Renal pelvis (tissue), 4 donors: Measurements from ENCODE around the gene NDUFS1. TPM values are rescaled to one million over a fixed set of nuclear protein-coding genes. Genes with fewer than 3 reads are reported as not detected.
"Not testable (repeated sequence)": the region's sequence is repeated elsewhere in the genome, so short reads cannot be mapped to it uniquely, and the experiment has no call there.

Source experiments
- DNase-seq: peaks from one replicate; pipeline ENCODE4 v3.0.0-alpha.2; 2013
- polyA plus RNA-seq, 3 donors: library from polyadenylated mRNA; unstranded; fragments of 120-200 nt; gene quantifications; one replicate each; pipeline ENCODE4 v1.2.1, GENCODE V29; 2013; ENCODE audit not compliant: insufficient read length in 3 of 3

Gene NDUFS1
- polyA plus RNA-seq, 3 donors = 70.7 to 91.1 (median 75.0) TPM

GRCh38 chr2:206077879-206078278, 81.4 kb downstream of the NDUFS1 start:
- not testable (repeated sequence) for DNase-seq

- no peak for DNase-seq
Measured at GRCh38 chr2:206075113-206075512, 84.1 kb downstream of the NDUFS1 start.

- no peak for DNase-seq
Measured at GRCh38 chr2:206071807-206072206, 87.4 kb downstream of the NDUFS1 start.

- no peak for DNase-seq
Measured at GRCh38 chr2:206069417-206069816, 89.8 kb downstream of the NDUFS1 start.

GRCh38 chr2:206068207-206068606, 91.0 kb downstream of the NDUFS1 start:
- DNase-seq = no peak

Other genes starting within 250 kb of the NDUFS1 start
- 10 to 100 TPM in 2 of 3 donors, 1 to 10 TPM in 1; 8.2 to 10.7 (median 10.6) TPM for gene INO80D, start 73.3 kb downstream of the NDUFS1 start, polyA plus RNA-seq
- gene EEF1B2, start 451 bp upstream of the NDUFS1 start, polyA plus RNA-seq = 100 to 1,000 TPM; 573 to 672 (median 601) TPM
- 10 to 100 TPM in 2 of 3 donors, 1 to 10 TPM in 1; 7.7 to 14.0 (median 10.3) TPM for gene ZDBF2, start 115.2 kb upstream of the NDUFS1 start, polyA plus RNA-seq